ENCODE data around the gene CBX4. TPM values are rescaled to one million over a fixed set of nuclear protein-coding genes. Genes with fewer than 3 reads are reported as not detected.

CBX4 gene
- total RNA-seq, 1 donor from 2014 or later = 19.2 TPM

- no peak for DNase-seq
These were observed 2.3 kb upstream of the CBX4 start for GRCh38 chr17:79841369-79842135.

- DNase-seq = no peak
These were observed 1.7 kb upstream of the CBX4 start for GRCh38 chr17:79840989-79841286.

GRCh38 chr17:79840269-79840988 is 1.2 kb upstream of the CBX4 start:
- DNase-seq = no peak

- DNase-seq = peak; percentile 62
These were observed 542 bp downstream of the CBX4 start for GRCh38 chr17:79838522-79839274.

DNA sequence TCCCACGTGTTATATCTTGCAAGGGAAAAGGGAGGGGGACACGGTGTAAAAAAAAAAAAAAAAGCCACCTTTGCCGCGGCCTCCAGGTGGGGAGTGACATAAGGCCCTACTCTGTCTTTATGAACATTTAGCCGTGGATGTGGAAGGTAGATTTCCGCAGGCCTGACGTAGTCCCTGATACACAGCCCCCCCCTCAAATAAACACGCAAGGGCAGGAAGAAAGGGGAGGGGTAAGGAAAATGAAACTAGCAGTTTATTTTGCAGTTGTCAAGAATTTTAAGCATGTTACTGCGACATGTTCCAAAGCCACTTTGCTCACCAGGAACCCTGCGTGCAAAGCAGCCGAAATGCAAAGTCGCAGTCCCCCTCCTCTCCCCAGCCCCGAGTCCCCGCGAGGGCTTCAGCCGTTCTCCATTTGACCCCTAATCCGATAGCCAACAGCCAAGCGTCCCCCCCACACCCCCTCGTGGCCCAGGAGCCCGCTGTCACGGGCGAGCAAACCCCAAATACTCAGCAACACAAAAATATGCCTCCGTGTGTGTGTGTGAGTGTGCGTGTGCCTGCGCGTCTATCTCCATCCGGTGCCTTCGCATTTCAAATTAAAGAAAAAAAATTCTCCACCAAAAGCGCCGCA is 1.2 kb downstream of the CBX4 start:
- DNase-seq = no peak

DNA sequence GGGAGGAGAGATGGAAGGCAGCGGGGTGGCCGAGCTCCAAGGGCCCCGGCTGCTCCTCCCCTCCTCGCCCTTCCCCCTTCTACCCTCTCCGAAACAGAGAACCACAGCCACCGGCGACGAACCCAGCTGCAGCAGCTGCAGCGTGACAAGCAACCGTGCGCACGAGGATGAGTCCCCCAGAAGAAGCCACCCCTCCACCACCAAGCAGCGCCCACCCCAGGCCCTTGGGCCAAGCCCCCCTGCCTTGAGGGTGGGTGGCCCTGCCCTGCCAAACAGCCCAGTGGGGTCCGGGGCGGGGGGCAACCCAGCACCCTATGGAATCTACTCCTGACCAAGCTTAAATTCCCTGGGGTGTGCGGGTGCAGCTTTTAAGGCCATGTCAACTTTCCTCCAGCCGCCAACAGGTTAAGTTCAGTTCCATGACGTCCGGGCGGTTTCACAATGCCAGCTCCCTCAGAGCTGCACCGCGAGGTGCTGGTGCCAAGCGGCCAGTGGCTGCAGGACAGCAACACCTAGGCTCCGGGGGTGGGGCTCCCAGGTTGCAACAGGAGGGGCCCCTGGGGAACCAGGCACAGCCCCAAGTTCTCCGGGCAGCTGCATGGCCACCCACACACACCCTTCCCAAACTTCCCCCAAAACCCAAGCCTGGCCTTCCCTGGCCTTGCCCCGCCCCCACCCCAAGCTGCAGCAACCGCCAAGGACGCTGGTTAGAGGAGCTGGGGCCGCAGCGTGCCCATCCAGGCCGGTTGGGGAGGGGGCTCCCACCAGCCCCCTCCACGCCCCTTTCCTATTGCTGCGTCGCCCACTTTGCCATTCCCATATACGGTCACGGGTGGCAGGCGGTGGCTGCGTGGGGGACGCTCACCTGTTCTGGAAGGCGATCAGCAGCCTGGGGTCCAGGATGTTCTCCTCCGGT is 2.0 kb downstream of the CBX4 start:
- DNase-seq = no peak

- DNase-seq = no peak
These were observed 2.7 kb downstream of the CBX4 start for GRCh38 chr17:79836510-79836971.

- DNase-seq = no peak
These were observed 3.2 kb downstream of the CBX4 start for GRCh38 chr17:79835953-79836509.

GRCh38 chr17:79835470-79835899 is 3.8 kb downstream of the CBX4 start:
- DNase-seq = no peak

- no peak for DNase-seq
These were observed 4.4 kb downstream of the CBX4 start for GRCh38 chr17:79834565-79835469.

GRCh38 chr17:79833744-79834564 is 5.3 kb downstream of the CBX4 start:
- DNase-seq = no peak

DNA sequence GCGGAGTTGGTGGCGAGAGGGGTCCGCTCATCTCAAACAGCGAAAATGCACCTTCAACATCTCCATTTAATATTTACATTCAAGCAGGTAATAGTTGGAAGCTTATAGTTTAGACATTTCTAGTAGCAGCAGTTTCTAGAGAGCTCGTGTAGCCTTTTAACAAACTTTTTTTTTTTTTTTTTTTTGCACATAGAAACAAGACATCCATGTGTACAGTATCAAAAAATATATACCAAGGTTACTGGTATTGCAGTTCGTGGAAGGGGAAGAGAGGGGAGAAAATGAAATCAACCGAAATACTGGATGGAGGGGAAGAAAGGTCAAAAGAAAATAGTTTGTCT is 6.2 kb downstream of the CBX4 start:
- DNase-seq = no peak

DNA sequence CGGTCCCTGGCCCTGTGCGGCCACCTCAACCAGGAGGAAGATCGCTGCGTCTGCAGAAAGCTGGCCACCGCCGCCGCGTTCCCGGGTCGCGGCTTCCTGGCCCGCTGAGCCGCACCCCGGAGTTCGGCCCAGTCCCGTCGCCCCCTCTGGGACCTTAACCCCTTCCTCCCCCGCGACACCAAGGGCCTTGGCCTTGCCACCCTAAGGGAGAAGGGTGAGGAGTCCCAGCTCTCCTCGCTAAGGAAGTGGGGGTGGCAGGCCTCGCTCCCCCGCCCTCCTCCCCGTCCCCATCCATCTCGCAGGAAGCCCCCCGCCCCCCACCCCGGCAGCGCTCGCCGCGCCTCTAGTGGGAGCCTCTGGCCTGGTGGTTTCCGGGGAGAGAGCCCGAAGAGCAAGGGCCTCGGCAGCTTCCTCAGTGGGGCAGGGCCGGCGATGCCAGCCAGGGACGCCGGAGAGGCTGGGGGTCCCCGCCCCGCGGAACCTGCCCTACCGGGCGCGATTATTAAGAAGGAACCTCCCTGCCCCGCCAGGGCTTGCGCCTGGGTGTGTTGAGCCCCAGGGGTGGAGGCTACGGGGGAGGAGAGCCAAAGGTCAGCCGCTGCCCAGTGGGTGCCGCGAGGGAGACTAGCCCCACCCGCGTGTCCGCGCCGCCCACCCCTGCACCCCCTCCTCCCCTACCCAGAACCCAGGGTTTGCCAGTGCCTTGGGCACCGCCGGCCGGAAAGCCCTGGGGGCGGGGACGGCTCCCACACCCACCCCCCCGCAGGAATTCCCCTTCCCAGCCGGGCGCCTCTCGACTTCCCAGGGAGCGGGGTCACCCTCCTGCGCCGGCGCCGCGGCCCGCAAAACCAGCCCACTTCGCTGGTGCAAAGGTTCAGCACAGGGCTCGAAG is 6.8 kb downstream of the CBX4 start:
- DNase-seq = no peak

DNA sequence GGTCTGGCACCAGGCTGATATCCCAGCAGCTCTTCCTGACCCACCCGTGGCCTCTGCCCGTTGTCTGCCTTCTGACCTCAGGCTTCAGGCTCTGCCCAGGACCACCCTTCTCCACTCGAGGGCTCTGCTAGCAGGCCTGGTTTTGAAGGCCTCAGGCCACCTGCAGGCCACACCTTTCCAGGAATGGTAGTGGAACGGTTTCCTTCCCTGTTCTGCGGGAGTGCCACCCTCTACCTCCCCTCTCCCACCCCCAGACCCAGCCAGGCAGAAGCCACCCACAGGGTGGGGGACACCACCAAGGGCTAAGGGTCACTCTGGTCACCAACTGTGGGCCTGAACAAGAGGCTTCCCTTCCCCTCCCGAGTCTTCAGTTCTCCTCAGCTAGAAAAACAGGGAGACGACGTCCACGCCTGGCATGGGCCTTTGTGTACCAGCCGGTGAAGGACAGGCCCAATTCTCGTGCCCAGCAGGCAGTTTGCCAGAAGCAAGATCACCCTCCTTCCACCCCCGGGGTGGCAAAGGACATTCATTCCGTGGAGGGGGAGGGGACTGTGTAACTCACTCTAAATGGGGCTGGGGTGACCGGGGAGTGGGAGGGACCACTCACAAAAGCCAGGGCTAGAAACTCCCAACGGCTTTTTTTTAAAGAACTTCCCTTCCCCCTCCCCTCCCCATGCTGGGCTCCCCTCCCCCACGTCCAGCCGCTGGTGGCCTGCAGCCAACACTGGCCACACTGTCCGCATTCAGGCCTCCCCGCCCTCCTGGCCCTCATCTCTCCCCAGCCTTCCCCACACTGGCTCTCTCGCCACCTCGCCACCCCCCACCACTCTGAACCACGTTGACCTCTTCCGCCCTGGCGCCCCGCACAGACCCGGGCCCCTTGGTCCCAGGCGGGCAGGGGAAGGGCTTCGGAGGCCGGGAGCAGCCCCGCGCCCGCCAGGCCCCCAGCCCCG is 7.7 kb downstream of the CBX4 start:
- peak; percentile 58 for DNase-seq

DNA sequence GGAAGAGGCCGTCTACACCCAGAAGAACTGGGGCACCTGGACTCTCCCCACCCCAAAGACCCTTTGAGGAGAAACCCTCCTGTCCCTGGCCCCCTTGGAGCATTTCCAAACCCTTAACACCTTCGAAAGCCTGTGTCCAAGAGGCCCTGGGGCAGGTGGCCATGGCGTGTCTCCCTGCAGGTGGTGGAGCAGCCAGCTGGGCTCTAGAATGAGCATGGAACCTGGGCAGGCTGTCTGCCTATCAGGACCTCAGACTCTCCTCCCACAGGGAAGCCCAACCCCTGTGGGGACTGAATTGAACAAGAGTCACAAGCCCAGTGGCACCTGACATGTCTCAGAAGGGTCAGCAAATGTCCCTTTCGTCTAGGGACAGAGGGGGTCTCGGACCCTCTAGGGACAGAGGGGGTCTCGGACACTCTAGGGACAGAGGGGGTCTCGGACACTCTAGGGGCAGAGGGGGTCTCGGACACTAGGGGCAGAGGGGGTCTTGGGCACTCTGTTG is 8.4 kb downstream of the CBX4 start:
- DNase-seq = no peak

DNA sequence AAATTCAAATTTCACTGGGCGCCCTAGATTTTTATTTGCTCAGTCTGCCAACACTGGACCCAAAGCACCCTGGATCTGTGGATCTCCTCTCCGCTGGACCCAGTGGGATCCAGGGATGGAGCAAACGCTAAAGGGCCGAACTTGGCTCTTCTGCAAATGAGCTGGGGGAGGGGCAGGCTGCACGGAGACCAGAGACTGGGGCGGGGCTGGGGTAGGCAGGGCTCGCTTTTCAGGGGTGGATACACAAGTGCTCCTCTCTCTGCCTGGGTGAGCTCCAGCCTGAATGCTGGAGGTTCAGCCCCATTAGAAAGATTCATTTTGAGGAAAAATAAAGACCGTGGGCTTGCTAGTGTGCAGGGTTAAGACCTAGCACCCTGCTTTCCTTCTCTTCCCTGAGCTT is 8.9 kb downstream of the CBX4 start:
- DNase-seq = no peak

- DNase-seq = no peak
These were observed 9.8 kb downstream of the CBX4 start for GRCh38 chr17:79829457-79829856.
